K562 (cell line): Measurements from ENCODE around the gene CCNQ. TPM values are rescaled to one million over a fixed set of nuclear protein-coding genes. Genes with fewer than 3 reads are reported as not detected.

Experiments
- ATAC-seq: fragments of 200-7000 bp; cut with Tn5 transposase; 3 replicates; pipeline ENCODE4 v1.9.1; 2020; ENCODE audit warnings: moderate library complexity
- BruUV-seq: library from RNA; stranded (reverse); fragments of 400-500 nt; replicated peaks from 2 replicates; lab custom pipeline; 2021; lab: Mats Ljungman, UMichigan
- CTCF ChIA-PET: fragments of 300-600 bp; formaldehyde crosslinking; extraction: SDS; loops from one replicate; lab custom pipeline; 2021; ENCODE audit warnings: low intra/inter-chr PET ratio; lab: Yijun Ruan, JAX
- POLR2A ChIA-PET: fragments of 300-600, 350-650 bp; sonication (Branson Sonifier 250); formaldehyde crosslinking; extraction: SDS; loops from one replicate; lab custom pipeline; 2021; ENCODE audit warnings: antibody characterized with exemption, inconsistent platforms; lab: Yijun Ruan, JAX
- DNase-seq, 4 experiments: peaks; one replicate each; pipeline versions ENCODE4 v3.0.0 to v3.0.0-alpha.2; 2011 to 2018; ENCODE audit warnings: low spot score in 3 of 4, mixed read lengths in 3 of 4; ENCODE audit errors: extremely low read depth in 1 of 4
- FAIRE-seq: peaks from 2 replicates; lab custom pipeline; 2011; peaks lifted over from hg19 to GRCh38; lab: Jason Lieb, UNC
- H2AFZ ChIP-seq: 2 replicates; pipeline ENCODE4 v1.6.0; 2011; ENCODE audit warnings: low read depth, low read length, control low read depth, inconsistent platforms
- H3K27ac ChIP-seq: fragments of 200-600 bp; 3 replicates; pipeline ENCODE4 v1.8.0; 2011; ENCODE audit warnings: low read depth, mild to moderate bottlenecking, control low read depth, inconsistent platforms, low read length, moderate library complexity, mixed read lengths; ENCODE audit errors: extremely low read depth
- H3K27me3 ChIP-seq, 2 experiments: fragments of 300-600 bp in 1 of 2; 2 replicates in 1 of 2; 3 replicates in 1 of 2; pipeline versions ENCODE4 v1.6.0 to v1.8.0; 2011; ENCODE audit warnings: inconsistent platforms in 2 of 2, low read length in 2 of 2, mild to moderate bottlenecking in 1 of 2, mixed read lengths in 1 of 2, moderate library complexity in 1 of 2; ENCODE audit not compliant: control insufficient read depth in 2 of 2, insufficient read depth in 2 of 2
- H3K36me3 ChIP-seq: fragments of 300-600 bp; 3 replicates; pipeline ENCODE4 v1.8.0; 2011; ENCODE audit warnings: mild to moderate bottlenecking, low read length, inconsistent platforms; ENCODE audit not compliant: control insufficient read depth, insufficient read depth
- H3K4me1 ChIP-seq, 2 experiments: fragments of 200-600 bp in 1 of 2; replicated peaks in 1 of 2; 2 replicates in 1 of 2; 3 replicates in 1 of 2; pipeline versions ENCODE4 v1.5.1 to v1.8.0; 2011; ENCODE audit warnings: inconsistent platforms in 2 of 2, low read length in 2 of 2, mild to moderate bottlenecking in 1 of 2, mixed read lengths in 1 of 2, moderate library complexity in 1 of 2; ENCODE audit not compliant: control insufficient read depth in 2 of 2, insufficient read depth in 2 of 2
- H3K4me2 ChIP-seq: 2 replicates; pipeline ENCODE4 v1.6.1; 2011; ENCODE audit warnings: low read length, control low read depth, inconsistent platforms, mixed read lengths; ENCODE audit not compliant: insufficient read depth
- H3K4me3 ChIP-seq: fragments of 200-600 bp; sonication (generic), shearing (Covaris generic); 2 replicates; pipeline ENCODE4 v1.5.1; 2016; ENCODE audit warnings: control low read depth, inconsistent platforms
- H3K79me2 ChIP-seq: fragments of 200-600 bp; 3 replicates; pipeline ENCODE4 v1.8.0; 2011; ENCODE audit warnings: low read length, inconsistent platforms; ENCODE audit not compliant: control insufficient read depth, insufficient read depth
- H3K9ac ChIP-seq, 2 experiments: 2 replicates each; pipeline versions ENCODE4 v1.6.0 to v1.6.1; 2011; ENCODE audit warnings: low read depth in 2 of 2, low read length in 2 of 2, control low read depth in 1 of 2, inconsistent platforms in 1 of 2, mild to moderate bottlenecking in 1 of 2, mixed read lengths in 1 of 2; ENCODE audit not compliant: insufficient read depth in 1 of 2
- H3K9me1 ChIP-seq: one replicate; pipeline ENCODE4 v1.6.0; 2011; ENCODE audit warnings: inconsistent platforms, mild to moderate bottlenecking, low read length, moderate library complexity; ENCODE audit not compliant: control insufficient read depth, insufficient read depth
- H3K9me3 ChIP-seq: replicated peaks from 2 replicates; pipeline ENCODE4 v1.5.1; 2011; ENCODE audit warnings: low read depth, low read length, inconsistent platforms; ENCODE audit not compliant: control insufficient read depth, insufficient read depth
- H4K20me1 ChIP-seq: replicated peaks from 2 replicates; pipeline ENCODE4 v1.6.1; 2011; ENCODE audit warnings: low read length, inconsistent platforms, mixed read lengths; ENCODE audit not compliant: control insufficient read depth, insufficient read depth
- ASH1L ChIP-seq: fragments of 450-650 bp; IDR thresholded peaks from 2 replicates; pipeline ENCODE4 v1.6.1; 2018; ENCODE audit warnings: borderline replicate concordance, mild to moderate bottlenecking, low read depth; ENCODE audit not compliant: partially characterized antibody
- ETV5 ChIP-seq: sonication (generic); formaldehyde crosslinking; IDR thresholded peaks from 2 replicates; pipeline ENCODE4 v1.4.0; 2020; ENCODE audit warnings: low read depth, mild to moderate bottlenecking, missing genetic modification reagents
- HDAC1 ChIP-seq, 2 experiments: fragments of 450-650 bp; IDR thresholded peaks; 2 replicates each; pipeline ENCODE4 v1.6.1; 2016 to 2017; ENCODE audit warnings: inconsistent platforms in 1 of 2, mild to moderate bottlenecking in 1 of 2, moderate library complexity in 1 of 2
- MEF2A ChIP-seq: IDR thresholded peaks from 2 replicates; pipeline ENCODE4 v1.6.1; 2011; ENCODE audit warnings: low read depth, mild to moderate bottlenecking, low read length, moderate library complexity; ENCODE audit not compliant: control insufficient read depth
- NCOA6 ChIP-seq: fragments of 450-650 bp; IDR thresholded peaks from 2 replicates; pipeline ENCODE4 v1.6.1; 2017; ENCODE audit warnings: mild to moderate bottlenecking
- RBM39 ChIP-seq: fragments of 200-400 bp; formaldehyde crosslinking; optimal IDR thresholded peaks from 2 replicates; pipeline ENCODE3; 2018; ENCODE audit warnings: low read depth, low read length
- SOX6 ChIP-seq: fragments of 450-650 bp; IDR thresholded peaks from 2 replicates; pipeline ENCODE4 v1.6.1; 2014; ENCODE audit warnings: mild to moderate bottlenecking
- TRIM28 ChIP-seq: fragments of 450-650 bp; IDR thresholded peaks from 2 replicates; pipeline ENCODE4 v1.6.1; 2017
- ZC3H8 ChIP-seq: fragments of 450-650 bp; IDR thresholded peaks from 2 replicates; pipeline ENCODE4 v1.6.1; 2017
- ZNF707 ChIP-seq: fragments of 250-450 bp; sonication (Bioruptor Pico); conservative IDR thresholded peaks from 2 replicates; pipeline ENCODE4 v1.8.0; 2022; ENCODE audit warnings: inconsistent platforms, mild to moderate bottlenecking, moderate library complexity
- WGBS: fragments of 100-300 bp; shearing (Covaris generic); methylation state at CpG from one replicate; pipeline ENCODE4 v1.1.6; 2016; ENCODE audit warnings: low coverage, mixed read lengths; ENCODE audit not compliant: insufficient coverage; ENCODE audit errors: missing lambda C conversion rate; 5-methylcytosine and 5-hydroxymethylcytosine counted together
- in situ Hi-C: fragments of 300-500 bp; cut with MboI; formaldehyde crosslinking; loops from 4 replicates; pipeline ENCODE4 v1.15.0; 2018; ENCODE audit warnings: inconsistent platforms, mixed read lengths
- intact Hi-C: fragments of 100-400 bp; cut with micrococcal nuclease; formaldehyde crosslinking; loops from 2 replicates; pipeline ENCODE4 v1.14.2; 2022
- polyA plus RNA-seq, 8 experiments: library from polyadenylated mRNA; depleted of rRNA in 4 of 8; stranded (reverse) in 5 of 8; unstranded in 3 of 8; fragments of >200 nt; fragmentation: Nextera tagmentation in 2 of 8; fragmentation: Illumina TruSeq in 1 of 8; extraction: Ambion mirVana in 2 of 8; extraction: Trizol in 1 of 8; gene quantifications; 2 replicates each; pipeline versions ENCODE4 v1.2.1 to v1.2.3, GENCODE V29; 2011 to 2014; ENCODE audit warnings: inconsistent platforms in 1 of 8, missing spikeins in 1 of 8
- total RNA-seq, 7 experiments: library from RNA; depleted of rRNA in 6 of 7; stranded (reverse); fragments of >200 nt in 6 of 7; fragmentation: Illumina TruSeq in 2 of 7; extraction: Trizol in 2 of 7; gene quantifications; 2 replicates each; pipeline versions ENCODE4 v1.2.1 to v1.2.3, GENCODE V29; 2011 to 2021; ENCODE audit warnings: low replicate concordance in 1 of 7
- TF ChIP-seq, protein P1 (sequence below), 3 experiments: IDR thresholded peaks in 2 of 3; conservative IDR thresholded peaks in 1 of 3; 2 replicates each; pipeline ENCODE4 v1.5.1; 2011 to 2012; ENCODE audit warnings: low read length in 3 of 3, mild to moderate bottlenecking in 3 of 3, control low read depth in 2 of 3, improper control_type of control experiment in 1 of 3, inconsistent platforms in 1 of 3, low read depth in 1 of 3, mixed read lengths in 1 of 3, moderate library complexity in 1 of 3; ENCODE audit not compliant: insufficient read depth in 2 of 3
- TF ChIP-seq, protein P2 (sequence below): fragments of 250-450 bp; sonication (Bioruptor Pico); IDR thresholded peaks from 2 replicates; pipeline ENCODE4 v1.8.0; 2021; ENCODE audit warnings: borderline replicate concordance, mild to moderate bottlenecking, moderate library complexity; ENCODE audit not compliant: poor library complexity, severe bottlenecking
- TF ChIP-seq, protein P3 (sequence below): fragments of 250-450 bp; sonication (Bioruptor Pico); IDR thresholded peaks from 2 replicates; pipeline ENCODE4 v1.9.0; 2021; ENCODE audit warnings: mild to moderate bottlenecking, inconsistent platforms

Gene CCNQ
- total and polyA plus RNA-seq, 9 of the 15 experiments (the other 6 are each of a cell fraction or from before 2014, with no cell fraction given) = 0.92 to 53.8 (median 25.3) TPM

DNA sequence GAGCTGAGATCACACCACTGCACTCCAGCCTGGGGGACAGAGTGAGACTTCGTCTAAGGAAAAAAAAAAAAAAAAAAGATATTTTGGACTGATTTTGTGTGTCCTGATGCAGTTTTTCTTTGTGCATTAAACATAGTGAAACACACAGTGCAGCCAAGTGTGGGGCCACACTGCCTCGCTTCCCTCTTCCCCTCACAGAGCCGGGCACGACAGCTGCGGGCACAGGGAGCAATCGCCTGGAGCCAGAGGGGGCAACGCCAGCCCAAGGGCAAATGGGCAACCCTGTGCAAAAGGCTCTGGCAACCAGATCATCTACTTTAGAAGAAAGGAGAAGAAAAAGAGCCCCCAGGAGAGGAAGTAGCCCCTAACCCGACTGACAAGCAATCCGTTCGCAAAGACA is 13.5 kb upstream of the CCNQ start (continued):
- TF ChIP-seq, protein P1, sequence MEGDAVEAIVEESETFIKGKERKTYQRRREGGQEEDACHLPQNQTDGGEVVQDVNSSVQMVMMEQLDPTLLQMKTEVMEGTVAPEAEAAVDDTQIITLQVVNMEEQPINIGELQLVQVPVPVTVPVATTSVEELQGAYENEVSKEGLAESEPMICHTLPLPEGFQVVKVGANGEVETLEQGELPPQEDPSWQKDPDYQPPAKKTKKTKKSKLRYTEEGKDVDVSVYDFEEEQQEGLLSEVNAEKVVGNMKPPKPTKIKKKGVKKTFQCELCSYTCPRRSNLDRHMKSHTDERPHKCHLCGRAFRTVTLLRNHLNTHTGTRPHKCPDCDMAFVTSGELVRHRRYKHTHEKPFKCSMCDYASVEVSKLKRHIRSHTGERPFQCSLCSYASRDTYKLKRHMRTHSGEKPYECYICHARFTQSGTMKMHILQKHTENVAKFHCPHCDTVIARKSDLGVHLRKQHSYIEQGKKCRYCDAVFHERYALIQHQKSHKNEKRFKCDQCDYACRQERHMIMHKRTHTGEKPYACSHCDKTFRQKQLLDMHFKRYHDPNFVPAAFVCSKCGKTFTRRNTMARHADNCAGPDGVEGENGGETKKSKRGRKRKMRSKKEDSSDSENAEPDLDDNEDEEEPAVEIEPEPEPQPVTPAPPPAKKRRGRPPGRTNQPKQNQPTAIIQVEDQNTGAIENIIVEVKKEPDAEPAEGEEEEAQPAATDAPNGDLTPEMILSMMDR (IDR thresholded peaks at IDR 0.05 in 2 of 3, conservative IDR thresholded peaks at IDR 0.05 in 1 of 3; ENCODE audit: insufficient read depth in 2 of 3, low read depth in 1 of 3, low read length in 3 of 3) = no peak
- TF ChIP-seq, protein P2, sequence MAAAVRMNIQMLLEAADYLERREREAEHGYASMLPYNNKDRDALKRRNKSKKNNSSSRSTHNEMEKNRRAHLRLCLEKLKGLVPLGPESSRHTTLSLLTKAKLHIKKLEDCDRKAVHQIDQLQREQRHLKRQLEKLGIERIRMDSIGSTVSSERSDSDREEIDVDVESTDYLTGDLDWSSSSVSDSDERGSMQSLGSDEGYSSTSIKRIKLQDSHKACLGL (CRISPR knock-in tag) = no peak
- TF ChIP-seq RBM39 (no peak), NCOA6 (no peak), ASH1L (no peak)

DNA sequence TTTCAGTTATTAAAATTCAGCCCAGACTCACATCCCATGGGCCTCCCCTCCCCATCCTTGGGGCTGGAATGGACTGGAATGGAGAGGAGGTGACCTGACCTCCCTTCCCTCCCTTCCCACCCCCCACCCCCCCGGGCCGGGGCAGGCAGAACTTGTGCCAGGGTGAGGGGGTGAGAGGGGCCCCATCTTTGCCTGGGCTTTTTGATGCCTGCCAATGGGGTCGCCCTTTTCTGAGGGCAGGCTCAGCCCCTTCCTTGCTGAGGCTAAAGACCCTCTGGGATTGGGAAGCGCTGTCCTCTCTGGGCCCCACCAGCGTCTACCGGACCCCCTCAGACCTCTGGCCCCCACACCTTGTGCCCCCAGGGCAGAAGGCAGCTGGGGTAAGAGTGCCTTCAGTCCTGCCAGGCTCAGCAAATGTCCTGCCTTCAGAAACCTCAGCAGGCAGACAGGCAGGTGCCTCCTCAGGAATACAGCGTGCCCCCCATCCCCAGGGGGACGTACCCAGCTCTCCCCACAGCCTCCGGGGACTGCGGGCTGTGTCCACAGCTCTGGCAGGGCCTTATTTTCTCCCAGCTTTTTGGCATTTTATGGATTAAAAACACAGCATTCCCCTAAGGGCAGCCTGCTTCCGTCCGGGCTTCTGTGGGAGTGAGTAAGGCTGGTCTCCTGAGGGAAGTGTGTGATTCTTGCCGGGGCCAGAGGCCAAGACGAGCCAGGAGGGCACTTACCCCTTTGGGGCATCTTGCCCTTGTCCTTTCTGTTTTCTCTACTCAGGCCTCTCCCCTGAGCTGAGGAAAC is 12.6 kb upstream of the CCNQ start:
- Histone ChIP-seq H3K27ac (no peak overlapping the region), H3K4me3 (no peak overlapping the region), H3K9me3 (no peaks in the 10 kb centered on the region), H3K9me1 (no peaks in the 10 kb centered on the region), H3K4me2 (no peak overlapping the region), H3K4me1 (peaks cover 0 to 19% of the 10 kb centered on the region in 2 experiments; a peak in 2 of 5 replicates), H3K79me2 (no peaks in the 10 kb centered on the region), H3K9ac (no peak overlapping the region; a peak in 1 of 4 replicates), H4K20me1 (no peaks in the 10 kb centered on the region), H3K36me3 (no peaks in the 10 kb centered on the region), H3K27me3 (peaks cover 16 to 42% of the 10 kb centered on the region in 2 experiments), H2AFZ (no peak overlapping the region)
- no peak for FAIRE-seq
- CTCF ChIA-PET = interaction anchor here (1.2 kb wide), 1 partner anchor 56 kb away, joined by 3 read pairs; no protein-coding TSS in a partner anchor
- no peak for TF ChIP-seq MEF2A
- TF ChIP-seq TRIM28 = no peak
- TF ChIP-seq ETV5 (CRISPR knock-in tag) = no peak
- no peak for TF ChIP-seq ZC3H8
- no peak for TF ChIP-seq HDAC1 (IDR thresholded peaks at IDR 0.05)
- TF ChIP-seq ZNF707 (CRISPR knock-in tag) = no peak
- TF ChIP-seq, protein P3, sequence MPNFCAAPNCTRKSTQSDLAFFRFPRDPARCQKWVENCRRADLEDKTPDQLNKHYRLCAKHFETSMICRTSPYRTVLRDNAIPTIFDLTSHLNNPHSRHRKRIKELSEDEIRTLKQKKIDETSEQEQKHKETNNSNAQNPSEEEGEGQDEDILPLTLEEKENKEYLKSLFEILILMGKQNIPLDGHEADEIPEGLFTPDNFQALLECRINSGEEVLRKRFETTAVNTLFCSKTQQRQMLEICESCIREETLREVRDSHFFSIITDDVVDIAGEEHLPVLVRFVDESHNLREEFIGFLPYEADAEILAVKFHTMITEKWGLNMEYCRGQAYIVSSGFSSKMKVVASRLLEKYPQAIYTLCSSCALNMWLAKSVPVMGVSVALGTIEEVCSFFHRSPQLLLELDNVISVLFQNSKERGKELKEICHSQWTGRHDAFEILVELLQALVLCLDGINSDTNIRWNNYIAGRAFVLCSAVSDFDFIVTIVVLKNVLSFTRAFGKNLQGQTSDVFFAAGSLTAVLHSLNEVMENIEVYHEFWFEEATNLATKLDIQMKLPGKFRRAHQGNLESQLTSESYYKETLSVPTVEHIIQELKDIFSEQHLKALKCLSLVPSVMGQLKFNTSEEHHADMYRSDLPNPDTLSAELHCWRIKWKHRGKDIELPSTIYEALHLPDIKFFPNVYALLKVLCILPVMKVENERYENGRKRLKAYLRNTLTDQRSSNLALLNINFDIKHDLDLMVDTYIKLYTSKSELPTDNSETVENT (CRISPR knock-in tag) = no peak
- no peak for TF ChIP-seq SOX6
- BruUV-seq = no TSS peak
- intact Hi-C loops (loop anchor here (2.0 to 5.0 kb wide), 2 partner anchors 36 to 97 kb away; partner anchors contain the start of gene DUSP9), in situ Hi-C loops (loop anchor here (5.0 kb wide), 1 partner anchor 56 kb away; no protein-coding TSS in a partner anchor)
- WGBS = 31% methylated on average over 10 of the region's 14 CpGs
- ATAC-seq = no peak
- DNase-seq = no peak
- POLR2A ChIA-PET = interaction anchor here (0.6 kb wide), 1 partner anchor 105 kb away, joined by 3 read pairs; no protein-coding TSS in a partner anchor
